CD4-positive, alpha-beta T cell (primary cell): ENCODE measurements around the gene MRPL53. TPM values are rescaled to one million over a fixed set of nuclear protein-coding genes. Genes with fewer than 3 reads are reported as not detected.
A peak's percentile ranks its signal among the peaks of the same experiment; 100 is the strongest.

ENCODE experiments used
- ATAC-seq: fragments of 200-7000 bp; cut with Tn5 transposase; one replicate; pipeline ENCODE4 v1.10.0; 2022; ENCODE audit warnings: mild to moderate bottlenecking; ENCODE audit not compliant: poor library complexity
- CTCF ChIA-PET: fragments of 350-600 bp; sonication (Branson Sonifier 250); formaldehyde crosslinking; loops from one replicate; lab custom pipeline; 2021; ENCODE audit warnings: antibody characterized with exemption, inconsistent platforms; lab: Charles Lee
- POLR2A ChIA-PET: fragments of 350-600 bp; sonication (Branson Sonifier 250); formaldehyde crosslinking; loops from one replicate; lab custom pipeline; 2021; ENCODE audit warnings: antibody characterized with exemption, inconsistent platforms; lab: Charles Lee
- DNase-seq, 14 experiments: peaks; one replicate each; pipeline ENCODE4 v3.0.0-alpha.2; 2013 to 2020; ENCODE audit warnings: mixed read lengths in 2 of 14
- H3K27ac ChIP-seq, 2 donors: one replicate each; pipeline versions ENCODE4 v1.5.1 to v1.7.0; 2013; ENCODE audit warnings: low read length in 2 of 2, low read depth in 1 of 2, mild to moderate bottlenecking in 1 of 2
- H3K27me3 ChIP-seq, 2 experiments: 1 replicate in 1 of 2; 2 replicates in 1 of 2; pipeline versions ENCODE4 v1.6.1 to v1.7.0; 2013; ENCODE audit warnings: low read length in 2 of 2, control low read depth in 1 of 2, mild to moderate bottlenecking in 1 of 2, moderate library complexity in 1 of 2; ENCODE audit not compliant: insufficient read depth in 2 of 2, control insufficient read depth in 1 of 2
- H3K36me3 ChIP-seq: one replicate; pipeline ENCODE4 v1.6.1; 2013; ENCODE audit warnings: low read length, control low read depth; ENCODE audit not compliant: insufficient read depth
- H3K4me1 ChIP-seq: one replicate; pipeline ENCODE4 v1.6.1; 2013; ENCODE audit warnings: low read length, control low read depth; ENCODE audit not compliant: insufficient read depth
- H3K4me3 ChIP-seq: one replicate; pipeline ENCODE4 v1.5.1; 2013; ENCODE audit warnings: mild to moderate bottlenecking, low read length, moderate library complexity
- H3K9me3 ChIP-seq, 2 experiments: 1 replicate in 1 of 2; 2 replicates in 1 of 2; pipeline versions ENCODE4 v1.6.1 to v1.7.0; 2013; ENCODE audit warnings: low read length in 2 of 2, mild to moderate bottlenecking in 2 of 2, control low read depth in 1 of 2, moderate library complexity in 1 of 2; ENCODE audit not compliant: control insufficient read depth in 1 of 2, insufficient read depth in 1 of 2
- H3K27ac Mint-ChIP-seq: one replicate; pipeline ENCODE4 v1.8.0; 2020; ENCODE audit warnings: mixed read lengths
- H3K27me3 Mint-ChIP-seq: one replicate; pipeline ENCODE4 v1.8.0; 2021; ENCODE audit warnings: mixed read lengths
- H3K36me3 Mint-ChIP-seq: one replicate; pipeline ENCODE4 v1.8.0; 2021; ENCODE audit warnings: low read depth, mixed read lengths
- H3K4me1 Mint-ChIP-seq: one replicate; pipeline ENCODE4 v1.8.0; 2021; ENCODE audit warnings: low read depth, mixed read lengths
- H3K4me3 Mint-ChIP-seq: one replicate; pipeline ENCODE4 v1.8.0; 2020; ENCODE audit warnings: mild to moderate bottlenecking, mixed read lengths
- H3K9me3 Mint-ChIP-seq: one replicate; pipeline ENCODE4 v1.8.0; 2020; ENCODE audit warnings: mixed read lengths
- CTCF ChIP-seq: fragments of 200-600 bp; IDR thresholded peaks from one replicate; pipeline ENCODE4 v1.8.0; 2022; ENCODE audit warnings: antibody characterized with exemption, mild to moderate bottlenecking
- intact Hi-C, 2 experiments: fragments of 100-400 bp; cut with DNase I in 1 of 2; cut with micrococcal nuclease in 1 of 2; formaldehyde crosslinking; loops; one replicate each; pipeline versions ENCODE4 v1.15.1 to v1.9.0; 2023 to 2025; cut with DNase I, micrococcal nuclease
- total RNA-seq, 174 experiments: library from RNA in 2 of 174; stranded (reverse) in 2 of 174; gene quantifications; one replicate each; pipeline ENCODE4 v1.2.3 and lab custom pipeline; 2021 to 2026

MRPL53 gene
- total RNA-seq, 2 experiments from 2014 or later, result 39.5 to 44.3 TPM

- peak overlapping the region; percentile 98 for H3K27ac Mint-ChIP-seq
- ChIA-PET CTCF (interaction anchor here (0.6 to 6.2 kb wide), 4 partner anchors 10 to 73 kb away, joined by 3 to 61 read pairs (median 8); partner anchors contain the start of genes CCDC142, MRPL53 and TTC31), POLR2A (interaction anchor here (0.6 to 6.5 kb wide), 24 partner anchors 12 to 721 kb away, joined by 3 to 225 read pairs (median 6); partner anchors contain the start of genes AUP1, C2orf81, CCDC142 and HTRA2)
- H3K4me3 ChIP-seq, result peak overlapping the region; percentile 96
- H3K27me3 ChIP-seq, result no peaks in the 10 kb centered on the region
- ATAC-seq (no peak), DNase-seq (peak in 1 of 14 experiments; percentile 43)
- H3K4me1 ChIP-seq, result peaks cover 46% of the 10 kb centered on the region
- H3K36me3 ChIP-seq, result peaks cover 25% of the 10 kb centered on the region
- H3K27me3 Mint-ChIP-seq, result no peaks in the 10 kb centered on the region
- H3K4me3 Mint-ChIP-seq, result peak overlapping the region; percentile 95
- H3K9me3 Mint-ChIP-seq, result no peaks in the 10 kb centered on the region
- intact Hi-C loops, result loop anchor here (1.0 to 10.0 kb wide), 3 partner anchors 13 to 1224 kb away; partner anchors contain the start of genes CCT7 (in 2 of the 2), PRADC1 (in 2 of the 2), MRPL53 (in 1 of the 2) and TTC31 (in 1 of the 2)
- H3K36me3 Mint-ChIP-seq, result peaks cover 40% of the 10 kb centered on the region
- no peak for TF ChIP-seq CTCF
- peak overlapping the region; percentile 82 to 100 for H3K27ac ChIP-seq
- peaks cover 65% of the 10 kb centered on the region for H3K4me1 Mint-ChIP-seq
- no peaks in the 10 kb centered on the region for H3K9me3 ChIP-seq
Observed at GRCh38 chr2:74458938-74459363, 13.5 kb downstream of the MRPL53 start.

- ChIA-PET POLR2A (interaction anchor here (0.5 to 6.5 kb wide), 33 partner anchors 12 to 1225 kb away, joined by 3 to 225 read pairs (median 5); partner anchors contain the start of genes AUP1, C2orf81, CCDC142 and CCT7), CTCF (interaction anchor here (0.6 to 6.2 kb wide), 6 partner anchors 10 to 74 kb away, joined by 3 to 61 read pairs (median 4); partner anchors contain the start of genes CCDC142, MRPL53 and TTC31)
- H3K9me3 ChIP-seq, result no peaks in the 10 kb centered on the region
- H3K4me1 ChIP-seq, result peaks cover 44% of the 10 kb centered on the region
- ATAC-seq, result peak; percentile 80
- Mint-ChIP-seq H3K4me3 (peak within 1 kb of the TSS; percentile 95), H3K4me1 (peaks cover 64% of the 10 kb centered on the region), H3K9me3 (no peaks in the 10 kb centered on the region), H3K36me3 (peaks cover 39% of the 10 kb centered on the region), H3K27me3 (no peaks in the 10 kb centered on the region), H3K27ac (peak within 1 kb of the TSS; percentile 98)
- peaks cover 25% of the 10 kb centered on the region for H3K36me3 ChIP-seq
- DNase-seq, result peak; percentile 96 to 100 (median 98)
- no peaks in the 10 kb centered on the region for H3K27me3 ChIP-seq
- H3K27ac ChIP-seq, result peak within 1 kb of the TSS; percentile 100
- peak within 1 kb of the TSS; percentile 96 for H3K4me3 ChIP-seq
- no peak for TF ChIP-seq CTCF
- intact Hi-C loops, result loop anchor here (1.0 to 10.0 kb wide), 3 partner anchors 14 to 1224 kb away; partner anchors contain the start of genes CCT7 (in 2 of the 2), PRADC1 (in 2 of the 2), MRPL53 (in 1 of the 2) and TTC31 (in 1 of the 2)
Observed at GRCh38 chr2:74458132-74458937, 14.1 kb downstream of the MRPL53 start, which contains the start of gene WBP1. Gene WBP1, plus strand, starts transcription at chr2:74458438. Its CDS starts 165 bp downstream, at chr2:74458603.

- no peaks in the 10 kb centered on the region for H3K27me3 ChIP-seq
- H3K27ac ChIP-seq, result peak overlapping the region; percentile 100
- DNase-seq, result peak; percentile 66 to 91 (median 79)
- no peaks in the 10 kb centered on the region for H3K9me3 ChIP-seq
- H3K4me1 ChIP-seq, result peaks cover 49% of the 10 kb centered on the region
- peak overlapping the region; percentile 96 for H3K4me3 ChIP-seq
- CTCF ChIA-PET, result interaction anchor here (0.9 to 6.2 kb wide), 5 partner anchors 14 to 75 kb away, joined by 3 to 61 read pairs (median 5); partner anchors contain the start of genes CCDC142, MRPL53 and TTC31
- ATAC-seq, result peak; percentile 59
- H3K36me3 ChIP-seq, result peaks cover 18% of the 10 kb centered on the region
- no peak for TF ChIP-seq CTCF
- peak overlapping the region; percentile 98 for H3K27ac Mint-ChIP-seq
- no peaks in the 10 kb centered on the region for H3K9me3 Mint-ChIP-seq
- H3K4me3 Mint-ChIP-seq, result peak overlapping the region; percentile 95
- peaks cover 64% of the 10 kb centered on the region for H3K4me1 Mint-ChIP-seq
- intact Hi-C loops, result loop anchor here (1.0 to 10.0 kb wide), 5 partner anchors 15 to 1223 kb away; partner anchors contain the start of genes CCT7 (in 2 of the 2), PRADC1 (in 2 of the 2), MRPL53 (in 1 of the 2) and TPRKB (in 1 of the 2)
- H3K27me3 Mint-ChIP-seq, result no peaks in the 10 kb centered on the region
- peaks cover 32% of the 10 kb centered on the region for H3K36me3 Mint-ChIP-seq
- POLR2A ChIA-PET, result interaction anchor here (0.9 to 6.5 kb wide), 29 partner anchors 13 to 1224 kb away, joined by 3 to 225 read pairs (median 5); partner anchors contain the start of genes AUP1, C2orf81, CCDC142 and CCT7
Observed at GRCh38 chr2:74457549-74458131, 14.8 kb downstream of the MRPL53 start.
